ENCODE measurements around the gene ASB8.

ASB8 gene

GRCh38 chr12:48157018-48157888 is at the start of gene ASB8:
TSS of gene ASB8 (minus strand) at chr12:48157515. CDS start at chr12:48153496, 4,019 bp downstream.
- peak; percentile 98 to 99 for DNase-seq

GRCh38 chr12:48203192-48203591 is 45.9 kb upstream of the ASB8 start, which contains the start of gene OR10AD1:
TSS of gene OR10AD1 (minus strand) at chr12:48203292. CDS start at chr12:48203292, 0 bp downstream.
- DNase-seq, result no peak

- no peak for DNase-seq
Observed at GRCh38 chr12:48202766-48203165, 45.5 kb upstream of the ASB8 start.

GRCh38 chr12:48201516-48201915 is 44.2 kb upstream of the ASB8 start:
- DNase-seq, result no peak

- DNase-seq, result no peak
Observed at GRCh38 chr12:48201091-48201490, 43.8 kb upstream of the ASB8 start.

- no peak for DNase-seq
Observed at GRCh38 chr12:48199774-48200221, 42.5 kb upstream of the ASB8 start.

- no peak for DNase-seq
Observed at GRCh38 chr12:48198985-48199384, 41.7 kb upstream of the ASB8 start.

GRCh38 chr12:48198672-48198971 is 41.3 kb upstream of the ASB8 start:
- no peak for DNase-seq

- peak; percentile 97 to 98 for DNase-seq
Observed at GRCh38 chr12:48197971-48198671, 40.8 kb upstream of the ASB8 start.

GRCh38 chr12:48197549-48197970 is 40.2 kb upstream of the ASB8 start:
- peak in 1 of 2 experiments; percentile 56 for DNase-seq

- DNase-seq, result no peak
Observed at GRCh38 chr12:48194799-48195201, 37.5 kb upstream of the ASB8 start.

- no peak for DNase-seq
Observed at GRCh38 chr12:48193623-48194022, 36.3 kb upstream of the ASB8 start.

GRCh38 chr12:48192861-48193260 is 35.5 kb upstream of the ASB8 start:
- DNase-seq, result no peak

GRCh38 chr12:48191096-48191495 is 33.8 kb upstream of the ASB8 start:
- no peak for DNase-seq

GRCh38 chr12:48189331-48190125 is 32.2 kb upstream of the ASB8 start:
- DNase-seq, result peak; percentile 51 to 70

- DNase-seq, result no peak
Observed at GRCh38 chr12:48187916-48188695, 30.8 kb upstream of the ASB8 start.

- DNase-seq, result no peak
Observed at GRCh38 chr12:48185181-48185919, 28.0 kb upstream of the ASB8 start.

- DNase-seq, result no peak
Observed at GRCh38 chr12:48184549-48184922, 27.2 kb upstream of the ASB8 start.

- peak in 1 of 2 experiments; percentile 11 for DNase-seq
Observed at GRCh38 chr12:48183876-48184548, 26.7 kb upstream of the ASB8 start.

- DNase-seq, result peak; percentile 64 to 78
Observed at GRCh38 chr12:48183091-48183875, 26.0 kb upstream of the ASB8 start, which contains the start of gene CCDC184. TSS of gene CCDC184 (plus strand) at chr12:48183644. CDS start at chr12:48184123, 479 bp downstream.
